NT2/D1 (cell line): ENCODE data around the gene RRN3.
A peak's percentile ranks its signal among the peaks of the same experiment; 100 is the strongest.
"Not testable (repeated sequence)": the region's sequence is repeated elsewhere in the genome, so short reads cannot be mapped to it uniquely, and the experiment has no call there.

ENCODE experiments used
- DNase-seq: peaks from one replicate; pipeline ENCODE4 v3.0.0-alpha.2; 2011; ENCODE audit warnings: low read depth, low spot score
- H3K27me3 ChIP-seq: 2 replicates; pipeline ENCODE4 v1.6.0; 2011; ENCODE audit warnings: mild to moderate bottlenecking; ENCODE audit not compliant: insufficient read length, insufficient read depth
- H3K36me3 ChIP-seq: 2 replicates; pipeline ENCODE4 v1.6.1; 2011; ENCODE audit warnings: mild to moderate bottlenecking, low read length, mixed read lengths; ENCODE audit not compliant: insufficient read depth, insufficient read length
- H3K4me1 ChIP-seq: 2 replicates; pipeline ENCODE4 v1.5.1; 2011; ENCODE audit not compliant: insufficient read depth, insufficient read length
- H3K4me3 ChIP-seq: 2 replicates; pipeline ENCODE4 v1.5.1; 2011; ENCODE audit warnings: low read depth; ENCODE audit not compliant: insufficient read length
- H3K9ac ChIP-seq: 2 replicates; pipeline ENCODE4 v1.6.0; 2011; ENCODE audit warnings: low read depth; ENCODE audit not compliant: insufficient read length
- H3K9me3 ChIP-seq: 2 replicates; pipeline ENCODE4 v1.5.1; 2011; ENCODE audit warnings: mild to moderate bottlenecking, low read length; ENCODE audit not compliant: insufficient read depth
- SUZ12 ChIP-seq: IDR thresholded peaks from 2 replicates; pipeline ENCODE4 v1.6.1; 2011; ENCODE audit not compliant: insufficient read length, insufficient read depth; ENCODE audit errors: extremely low read depth
- YY1 ChIP-seq: IDR thresholded peaks from 2 replicates; pipeline ENCODE4 v1.6.1; 2011; ENCODE audit not compliant: insufficient read length, insufficient read depth
- ZNF274 ChIP-seq: IDR thresholded peaks from 2 replicates; pipeline ENCODE4 v1.6.1; 2011; ENCODE audit warnings: mild to moderate bottlenecking, low read depth, low read length

RRN3 gene

GRCh38 chr16:15032547-15033308 is 61.3 kb downstream of the RRN3 start:
- Histone ChIP-seq H3K9ac (no peak overlapping the region), H3K27me3 (no peaks in the 10 kb centered on the region), H3K4me3 (no peak overlapping the region), H3K36me3 (peaks cover 85% of the 10 kb centered on the region), H3K4me1 (no peaks in the 10 kb centered on the region), H3K9me3 (no peaks in the 10 kb centered on the region)
- TF ChIP-seq YY1 = no peak
- no peak for TF ChIP-seq ZNF274
- TF ChIP-seq SUZ12 = no peak
- DNase-seq = no peak

GRCh38 chr16:15031586-15031985 is 62.5 kb downstream of the RRN3 start:
- Histone ChIP-seq H3K27me3 (no peaks in the 10 kb centered on the region), H3K9ac (no peak overlapping the region), H3K4me1 (no peaks in the 10 kb centered on the region), H3K9me3 (no peaks in the 10 kb centered on the region), H3K36me3 (peaks cover 76% of the 10 kb centered on the region), H3K4me3 (no peak overlapping the region)
- TF ChIP-seq ZNF274 = no peak
- no peak for TF ChIP-seq SUZ12
- TF ChIP-seq YY1 = no peak
- DNase-seq = no peak

GRCh38 chr16:15031179-15031578 is 62.9 kb downstream of the RRN3 start:
- H3K9ac ChIP-seq = no peak overlapping the region
- H3K36me3 ChIP-seq = peaks cover 72% of the 10 kb centered on the region
- no peak for DNase-seq
- no peak for TF ChIP-seq SUZ12
- no peak for TF ChIP-seq ZNF274
- no peak for TF ChIP-seq YY1
- H3K9me3 ChIP-seq = no peaks in the 10 kb centered on the region
- no peaks in the 10 kb centered on the region for H3K27me3 ChIP-seq
- H3K4me3 ChIP-seq = no peak overlapping the region
- no peaks in the 10 kb centered on the region for H3K4me1 ChIP-seq

DNA sequence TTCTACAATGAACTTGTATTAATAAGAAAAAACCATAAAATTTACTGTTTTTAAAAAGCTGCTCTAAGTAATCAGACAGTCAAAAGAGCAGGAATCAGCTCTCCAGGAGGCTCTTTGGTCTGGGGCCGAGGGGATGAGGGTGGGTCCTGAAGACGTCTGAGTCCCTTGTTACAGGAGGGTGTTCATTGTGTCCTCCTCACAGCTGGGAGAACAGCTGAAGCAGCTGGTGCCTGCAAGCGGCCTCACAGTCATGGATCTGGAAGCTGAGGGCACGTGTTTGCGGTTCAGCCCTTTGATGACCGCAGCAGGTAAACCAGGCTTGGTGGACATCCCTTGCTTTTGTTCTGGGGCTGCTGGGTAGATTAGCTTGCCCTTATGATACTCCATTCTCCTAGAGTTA is 64.3 kb downstream of the RRN3 start:
- not testable (repeated sequence) for H3K27me3 ChIP-seq, H3K4me1 ChIP-seq, DNase-seq, H3K9ac ChIP-seq, H3K9me3 ChIP-seq, H3K4me3 ChIP-seq
- peaks cover 68% of the 10 kb centered on the region for H3K36me3 ChIP-seq

- H3K9me3 ChIP-seq, H3K4me3 ChIP-seq, DNase-seq, H3K4me1 ChIP-seq, H3K27me3 ChIP-seq: not testable (repeated sequence)
- H3K9ac ChIP-seq = peak overlapping the region; percentile 36
- H3K36me3 ChIP-seq = peaks cover 67% of the 10 kb centered on the region
Observed at GRCh38 chr16:15028801-15029698, 65.0 kb downstream of the RRN3 start.

- not testable (repeated sequence) for H3K27me3 ChIP-seq, DNase-seq, H3K9ac ChIP-seq, H3K4me1 ChIP-seq, H3K9me3 ChIP-seq, H3K4me3 ChIP-seq
- peaks cover 67% of the 10 kb centered on the region for H3K36me3 ChIP-seq
Observed at GRCh38 chr16:15028345-15028715, 65.7 kb downstream of the RRN3 start.

DNA sequence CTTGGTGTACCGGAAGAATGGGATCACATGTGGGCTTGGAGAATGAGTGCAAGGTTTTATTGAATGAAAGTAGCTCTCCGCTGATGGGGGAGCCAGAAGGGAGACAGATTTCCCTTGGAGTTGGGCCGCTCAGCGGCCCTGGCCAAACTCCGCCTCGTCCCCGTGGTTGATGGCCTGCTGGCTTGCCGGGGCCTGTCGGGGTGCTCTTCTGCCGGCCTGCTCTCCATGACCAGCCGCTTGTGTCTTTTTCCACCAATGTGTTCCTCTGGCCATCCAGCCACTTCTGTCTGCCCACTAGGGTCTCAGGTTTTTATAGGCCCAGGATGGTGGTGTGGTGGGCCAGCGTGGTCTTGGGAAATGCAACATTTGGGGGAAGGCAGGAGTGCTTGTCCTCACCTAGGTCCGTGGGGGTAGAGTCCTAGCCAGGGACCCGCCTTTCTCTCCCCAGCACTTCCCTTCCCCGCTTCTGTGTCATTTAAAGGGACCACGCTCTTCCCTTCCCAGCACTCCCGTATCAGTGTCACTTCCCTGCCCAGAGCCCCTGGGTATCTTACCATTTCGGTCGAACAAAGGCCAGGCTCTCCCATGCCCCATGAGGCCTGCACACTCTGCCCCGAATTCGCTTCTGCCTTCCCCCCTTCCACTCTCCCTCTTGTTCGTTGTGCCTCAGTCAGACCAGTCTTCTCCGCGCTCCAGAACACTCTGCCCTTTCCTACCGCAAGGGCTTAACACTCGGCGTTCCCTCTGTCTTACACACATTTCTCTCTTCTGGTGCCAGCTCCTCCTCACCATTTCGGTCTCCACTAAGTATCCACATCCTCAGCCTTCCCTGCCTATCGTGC is 66.3 kb downstream of the RRN3 start:
- H3K4me1 ChIP-seq, H3K9me3 ChIP-seq, H3K4me3 ChIP-seq, H3K9ac ChIP-seq, H3K27me3 ChIP-seq, DNase-seq: not testable (repeated sequence)
- peaks cover 67% of the 10 kb centered on the region for H3K36me3 ChIP-seq

- H3K9me3 ChIP-seq, H3K9ac ChIP-seq, H3K27me3 ChIP-seq, H3K4me1 ChIP-seq, H3K4me3 ChIP-seq, DNase-seq: not testable (repeated sequence)
- H3K36me3 ChIP-seq = peaks cover 66% of the 10 kb centered on the region
Observed at GRCh38 chr16:15027051-15027450, 67.0 kb downstream of the RRN3 start.

- H3K9ac ChIP-seq, H3K4me1 ChIP-seq, H3K27me3 ChIP-seq, H3K4me3 ChIP-seq, DNase-seq, H3K9me3 ChIP-seq: not testable (repeated sequence)
- peaks cover 61% of the 10 kb centered on the region for H3K36me3 ChIP-seq
Observed at GRCh38 chr16:15025234-15025951, 68.7 kb downstream of the RRN3 start.

GRCh38 chr16:15024858-15025199 is 69.2 kb downstream of the RRN3 start:
- not testable (repeated sequence) for H3K4me3 ChIP-seq, DNase-seq, H3K9me3 ChIP-seq, H3K27me3 ChIP-seq, H3K9ac ChIP-seq, H3K4me1 ChIP-seq
- peaks cover 61% of the 10 kb centered on the region for H3K36me3 ChIP-seq
